HG03575 (cell line): Measurements from ENCODE around the gene AHSG.

Experiments
- ATAC-seq: cut with Tn5 transposase; IDR thresholded peaks from one replicate; pipeline ENCODE4 v1.9.1; 2021; ENCODE audit not compliant: unreplicated experiment, insufficient number of reproducible peaks, low FRiP score; ENCODE audit errors: extremely low read depth

AHSG gene

DNA sequence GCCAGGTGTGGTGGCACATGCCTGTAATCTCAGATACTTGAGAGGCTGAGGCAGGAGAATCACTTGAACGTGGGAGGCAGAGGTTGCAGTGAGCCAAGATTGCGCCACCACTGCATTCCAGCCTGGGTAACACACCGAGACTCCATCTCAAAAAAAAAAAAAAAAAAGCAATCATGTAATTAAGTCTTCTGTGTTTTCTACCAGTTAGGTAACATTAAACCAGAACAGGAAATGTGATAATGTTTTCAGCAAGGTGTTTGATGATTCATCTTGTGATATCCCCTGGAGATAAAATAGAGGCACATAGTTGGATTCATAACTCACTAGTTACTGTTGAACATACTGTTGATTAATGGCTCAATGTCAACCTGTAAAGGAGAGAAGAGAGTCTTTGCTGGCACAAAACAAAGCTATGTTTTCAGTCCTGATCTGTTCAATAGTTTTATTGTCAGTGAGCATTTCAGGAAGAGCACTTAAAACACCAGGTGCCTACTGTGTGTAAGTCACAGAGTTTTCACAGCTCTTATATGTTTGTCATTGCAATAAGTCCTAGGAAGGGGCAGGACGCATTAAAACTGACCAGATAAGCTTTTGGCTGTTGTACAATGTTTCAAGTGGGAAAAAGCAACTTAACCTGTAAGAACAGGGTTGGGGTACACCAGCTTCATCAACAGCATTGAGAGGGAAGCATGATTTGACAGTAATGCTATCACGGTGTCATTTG, 22.8 kb upstream of the AHSG start:
- ATAC-seq, result no peak

DNA sequence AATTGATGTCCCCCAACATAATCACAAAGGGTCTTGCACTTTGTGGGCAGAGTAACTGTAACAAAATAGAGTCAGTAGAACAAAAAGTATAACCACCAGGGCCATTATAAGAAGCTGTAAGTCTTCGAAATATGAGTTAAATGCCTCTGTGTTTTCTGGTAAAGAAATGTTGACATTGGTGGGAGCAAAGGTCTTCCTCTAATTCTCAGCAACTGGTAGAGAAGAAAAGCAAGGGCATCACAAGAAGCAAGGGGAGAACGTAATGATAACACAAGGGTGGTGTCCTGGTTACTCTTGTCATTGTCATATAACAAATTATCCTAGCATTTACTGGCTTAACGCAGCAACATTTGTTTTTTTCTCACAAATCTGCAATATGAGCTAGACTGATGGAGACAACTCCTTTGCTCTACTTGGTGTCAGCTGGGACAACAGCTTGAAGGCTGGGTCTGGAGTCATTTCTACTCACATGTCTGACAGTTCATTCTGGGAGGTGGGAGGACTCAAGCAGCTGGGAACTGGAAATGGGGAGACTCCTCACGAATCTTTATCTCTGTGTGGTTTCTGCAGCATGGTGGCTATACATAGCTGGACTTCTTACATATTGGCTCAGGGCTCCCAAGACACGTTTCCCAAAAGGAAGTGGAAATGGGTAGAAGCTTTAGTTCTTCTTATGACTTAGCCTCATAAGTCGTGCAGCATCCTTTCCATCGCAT, 22.1 kb upstream of the AHSG start:
- no peak for ATAC-seq

DNA sequence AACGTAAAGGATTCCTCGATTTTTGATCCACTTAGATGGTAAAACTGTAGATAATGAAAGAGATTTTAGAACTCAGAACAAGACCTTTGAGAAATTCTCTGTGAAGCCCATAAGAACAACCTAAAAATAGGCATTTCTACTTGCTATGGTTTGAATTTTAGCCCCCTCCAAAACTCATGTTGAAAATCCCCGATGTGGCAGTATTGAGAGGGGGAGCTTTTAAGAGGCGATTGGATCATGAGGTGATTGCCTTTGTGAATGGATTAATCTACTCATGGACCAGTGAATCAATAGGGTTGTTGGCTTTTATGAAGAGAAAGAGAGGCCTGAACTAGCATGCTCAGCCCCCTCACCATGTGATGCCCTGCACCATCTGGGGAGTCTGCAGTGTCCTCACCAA, 20.2 kb upstream of the AHSG start:
- no peak for ATAC-seq

DNA sequence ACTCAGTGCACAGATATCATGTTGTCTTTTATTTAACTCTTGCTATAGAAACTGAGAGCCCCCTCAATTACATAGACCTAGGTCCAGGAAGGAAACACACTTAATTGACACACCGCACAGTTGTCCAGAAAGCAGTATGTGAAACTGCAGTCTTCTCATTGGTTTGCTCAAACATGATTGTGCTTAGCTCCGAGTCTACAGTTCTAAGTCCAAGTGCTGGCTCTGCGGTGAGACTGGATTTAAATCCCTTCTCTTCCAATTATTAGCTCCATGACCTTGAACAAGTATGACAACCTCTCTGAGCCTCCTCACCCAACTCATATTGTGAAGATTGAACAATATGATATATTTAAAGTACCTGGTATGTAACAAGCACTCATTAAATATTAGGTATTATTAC, 19.0 kb upstream of the AHSG start:
- ATAC-seq, result no peak

DNA sequence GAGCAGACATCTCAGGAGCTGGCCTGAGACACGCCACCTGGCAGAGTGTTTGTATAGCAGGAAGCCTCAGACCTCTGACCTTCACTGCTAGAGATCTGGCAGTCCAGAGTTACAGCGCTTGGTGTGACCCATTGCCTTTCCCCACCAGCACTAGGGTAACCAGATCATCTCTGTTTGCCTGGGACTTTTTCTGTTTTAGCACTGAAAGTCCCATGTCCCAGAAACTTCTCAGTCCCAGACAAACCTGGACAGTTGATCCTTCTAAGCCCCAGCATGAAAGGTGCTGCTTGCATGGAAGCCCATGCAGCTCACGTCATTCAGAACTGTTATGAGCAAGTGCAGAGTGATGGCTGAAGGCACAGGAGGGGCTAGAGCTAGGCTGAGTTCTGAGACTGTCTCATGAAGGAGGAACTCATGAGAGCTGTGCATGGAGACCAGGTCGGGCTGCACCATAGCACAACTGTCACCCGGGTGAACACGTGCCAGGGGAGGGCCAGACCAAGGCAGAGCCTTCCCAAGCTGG, 18.2 kb upstream of the AHSG start:
- no peak for ATAC-seq

DNA sequence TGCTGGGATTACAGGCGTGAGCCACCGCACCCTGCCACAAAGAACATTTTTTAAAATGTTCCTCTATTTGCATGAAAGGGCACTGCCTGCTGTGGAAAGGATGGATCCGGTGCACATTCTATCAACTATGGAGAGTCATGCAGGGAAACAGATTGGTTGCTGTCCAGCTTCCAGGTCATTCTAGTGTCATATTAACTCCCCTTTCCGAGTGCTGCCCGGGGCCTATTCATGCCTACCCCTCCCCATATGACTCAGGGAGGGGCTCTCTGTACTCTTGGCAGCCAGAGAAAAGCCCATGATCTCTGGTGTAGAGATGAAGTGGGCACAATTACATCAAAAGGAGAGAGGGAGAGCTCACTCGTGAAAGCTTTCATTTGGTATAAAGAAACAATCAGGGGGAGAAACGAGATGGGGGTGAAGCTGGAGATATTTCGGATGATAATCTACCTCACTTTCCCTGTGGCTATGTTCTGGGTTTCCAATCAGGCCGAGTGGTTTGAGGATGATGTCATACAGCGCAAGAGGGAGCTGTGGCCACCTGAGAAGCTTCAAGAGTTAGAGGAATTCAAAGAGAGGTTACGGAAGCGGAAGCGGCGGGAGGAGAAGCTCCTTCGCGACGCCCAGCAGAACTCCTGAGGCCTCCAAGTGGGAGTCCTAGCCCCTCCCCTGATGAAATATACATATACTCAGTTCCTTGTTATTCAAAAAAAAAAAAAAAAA, 16.1 kb upstream of the AHSG start:
- ATAC-seq, result no peak

DNA sequence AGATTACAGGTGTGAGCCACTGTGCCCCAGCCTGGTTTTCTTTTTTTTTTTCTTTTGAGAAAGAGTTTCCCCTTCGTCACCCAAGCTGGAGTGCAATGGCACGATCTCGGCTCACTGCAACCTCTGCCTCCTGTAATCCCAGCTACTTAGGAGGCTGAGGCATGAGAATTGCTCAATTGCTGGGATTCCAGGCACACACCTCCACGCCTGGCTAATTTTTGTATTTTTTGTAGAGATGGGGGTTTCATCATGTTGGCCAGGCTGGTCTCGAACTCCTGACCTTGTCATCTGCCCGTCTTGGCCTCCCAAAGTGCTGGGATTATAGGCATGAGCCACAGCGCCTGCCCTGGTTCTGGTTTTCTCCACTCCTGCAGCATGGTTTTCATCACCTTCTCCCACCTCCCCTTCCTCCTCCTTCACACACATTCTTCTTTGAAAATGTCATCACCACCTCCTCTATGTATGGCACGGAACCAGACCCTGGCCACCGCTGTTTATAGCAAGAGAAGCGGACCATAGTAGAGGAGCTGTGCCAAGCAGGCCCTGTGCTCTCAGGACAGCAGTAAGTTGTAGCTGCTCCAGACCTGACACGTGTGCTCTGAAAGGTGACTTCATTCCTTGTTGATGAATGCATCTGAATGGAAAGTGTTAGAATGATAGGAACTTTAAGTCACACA, 14.6 kb upstream of the AHSG start:
- no peak for ATAC-seq

DNA sequence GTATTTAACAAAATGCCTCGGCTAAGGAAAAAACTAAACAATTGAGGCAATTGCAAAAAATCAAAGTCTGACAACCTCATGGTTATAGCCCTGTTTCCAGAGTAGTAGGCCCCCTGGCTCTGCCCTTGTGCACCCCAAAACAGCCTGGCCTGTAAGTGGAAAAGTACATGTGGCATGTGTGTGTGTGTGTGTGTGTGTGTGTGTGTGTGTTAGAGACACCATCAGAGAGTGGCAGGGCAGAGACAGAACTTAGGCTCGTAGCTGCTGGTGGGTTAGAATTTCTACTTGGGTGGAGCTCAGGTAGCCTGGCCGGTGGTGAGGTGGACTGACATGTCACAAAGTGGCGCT, 14.1 kb upstream of the AHSG start:
- ATAC-seq, result no peak

DNA sequence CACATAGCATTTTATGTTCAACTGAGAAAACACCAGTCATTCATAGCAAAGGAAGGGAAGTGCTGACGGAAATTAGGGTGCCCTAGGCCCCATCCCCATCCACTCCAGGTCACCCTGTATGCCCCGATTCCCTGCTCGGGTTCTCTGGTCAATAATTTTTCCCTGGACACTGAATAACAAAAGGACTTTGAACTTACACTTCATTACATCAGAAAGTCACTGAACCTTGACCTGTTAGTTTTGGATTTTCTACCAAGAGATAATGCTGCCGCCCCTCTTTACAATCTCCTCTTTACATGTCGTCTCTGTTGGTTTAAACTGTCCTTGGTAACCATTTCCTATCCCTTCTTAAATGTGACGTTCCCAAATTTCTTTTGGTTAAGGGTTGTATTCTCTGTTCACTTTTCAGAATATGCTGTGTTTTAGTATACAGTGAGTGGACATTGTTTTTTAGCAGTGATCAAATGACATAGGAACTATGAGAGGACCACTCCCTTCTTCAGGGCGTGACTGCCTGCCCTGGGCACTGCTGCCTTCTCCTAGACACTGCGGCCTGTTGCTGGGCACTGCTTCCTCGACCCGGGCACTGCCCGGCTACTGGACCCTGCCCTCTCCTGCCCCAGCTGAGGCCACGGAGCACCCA, 13.6 kb upstream of the AHSG start:
- no peak for ATAC-seq

DNA sequence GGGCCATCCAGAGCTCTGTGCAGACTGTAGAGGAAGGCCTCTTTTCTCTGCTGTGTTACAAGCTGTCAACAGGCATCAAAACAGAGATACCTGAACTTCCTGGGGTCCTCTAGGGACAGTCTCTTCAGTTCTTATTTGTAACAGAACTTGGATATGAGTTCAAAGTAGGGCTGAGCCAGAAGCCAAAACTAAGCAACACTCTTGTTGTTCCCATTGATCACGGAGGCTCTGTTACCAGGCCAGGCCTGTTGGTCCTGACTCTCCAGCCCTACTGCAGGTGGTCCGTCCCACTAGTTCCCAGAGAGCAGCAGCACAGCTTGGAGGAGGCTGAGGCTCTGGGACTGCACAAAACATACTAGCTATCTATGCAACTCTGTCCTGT, 13.1 kb upstream of the AHSG start:
- ATAC-seq, result no peak

DNA sequence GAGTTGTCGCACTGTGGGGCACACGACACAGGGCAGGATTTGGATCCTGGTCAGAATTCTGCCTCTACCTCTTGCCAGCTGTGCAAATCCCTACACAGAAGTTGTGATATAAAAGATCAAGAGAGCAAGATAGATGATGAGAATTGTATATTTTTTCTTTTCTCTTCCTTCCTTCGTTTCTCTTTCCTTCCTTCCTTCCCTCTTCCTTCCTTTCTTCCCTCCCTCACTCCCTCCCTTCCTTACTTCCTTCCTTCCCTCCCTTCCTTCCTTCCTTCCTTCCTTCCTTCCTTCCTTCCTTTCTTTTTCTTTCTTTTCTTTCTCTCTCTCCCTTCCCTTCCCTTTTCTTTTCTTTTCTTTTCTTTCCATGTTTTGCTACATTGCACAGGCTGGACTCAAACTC, 12.0 kb upstream of the AHSG start:
- no peak for ATAC-seq

DNA sequence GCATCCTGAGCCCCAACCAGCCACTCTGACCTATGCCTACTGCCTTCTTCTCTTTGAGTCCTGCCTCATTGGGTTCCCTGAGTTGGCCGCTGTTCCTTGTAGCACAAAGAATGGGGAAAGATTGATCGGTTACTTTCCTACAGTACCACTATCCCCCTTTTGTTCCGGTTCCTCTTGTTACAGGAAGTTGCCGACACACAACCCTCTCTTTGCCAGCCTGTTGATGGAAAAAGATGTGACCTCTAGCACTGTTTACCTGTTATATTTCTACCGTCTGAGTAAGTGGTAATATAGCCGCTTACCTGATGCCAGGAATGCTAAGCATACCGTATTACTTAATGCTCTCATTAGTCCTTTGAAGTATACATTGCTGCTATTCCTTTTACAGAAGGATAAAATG, 9.7 kb upstream of the AHSG start:
- ATAC-seq, result no peak

DNA sequence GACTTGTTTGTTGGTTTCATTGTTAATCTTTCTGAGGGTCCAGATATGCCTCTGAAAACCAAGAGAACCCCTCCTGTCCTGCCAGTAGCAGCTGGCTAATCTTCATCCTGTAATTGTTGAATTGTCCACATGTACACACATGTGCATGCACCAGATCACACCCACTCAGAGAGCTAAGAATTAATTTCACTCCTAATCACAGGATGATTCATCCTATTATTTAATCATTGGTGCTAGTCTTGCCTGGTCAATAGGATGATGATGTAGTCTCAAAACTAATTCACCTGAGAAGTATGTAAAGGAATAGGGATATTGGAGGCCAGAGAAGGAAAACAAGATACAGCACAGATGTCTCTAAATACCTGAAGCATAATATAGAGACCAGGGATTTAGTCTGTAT, 7.8 kb upstream of the AHSG start:
- ATAC-seq, result no peak

DNA sequence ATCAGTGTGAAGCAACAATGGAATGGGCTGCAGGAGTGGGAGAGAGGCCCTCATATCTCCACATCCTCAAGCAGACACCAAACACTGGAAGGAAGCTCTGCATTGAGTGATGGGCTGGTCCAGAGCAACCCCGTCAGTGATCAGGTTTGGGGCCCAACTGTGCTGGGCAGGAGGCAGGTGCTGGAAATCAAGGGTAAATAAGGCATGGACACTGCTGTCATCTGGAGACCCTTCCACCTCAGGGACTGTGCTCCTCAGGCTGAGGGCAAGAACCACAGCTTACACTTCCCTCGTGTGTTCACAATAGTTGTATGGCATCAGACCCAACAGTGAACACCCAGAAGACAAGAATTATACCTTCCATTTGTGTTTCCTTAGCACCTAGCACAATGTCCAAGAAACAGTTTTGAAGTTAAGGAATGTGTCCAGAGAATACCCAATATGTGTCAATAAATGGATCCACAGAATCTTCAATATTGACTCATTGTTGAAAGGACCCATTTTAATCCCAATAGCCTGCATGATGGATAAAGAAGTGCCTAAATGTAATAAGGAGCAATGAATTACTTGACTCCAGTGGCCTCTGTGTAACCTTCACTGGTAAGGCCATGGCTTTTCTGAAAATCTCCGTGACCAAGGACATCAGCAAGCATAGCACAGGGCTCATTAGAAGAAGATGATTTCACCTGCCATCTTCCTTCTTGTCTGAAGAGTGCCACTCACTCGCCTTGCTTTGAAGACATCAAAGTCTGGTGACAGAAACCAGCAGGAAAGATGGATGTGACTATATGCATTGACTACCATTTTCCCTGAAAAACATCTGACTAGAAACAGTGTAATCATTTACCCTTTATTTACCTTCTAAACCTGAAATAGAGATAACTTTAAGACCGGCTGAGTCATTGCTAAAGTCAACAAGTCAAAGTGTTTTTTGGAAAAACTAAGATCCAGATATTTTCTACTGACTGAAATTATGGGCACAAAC, 7.0 kb upstream of the AHSG start:
- no peak for ATAC-seq

DNA sequence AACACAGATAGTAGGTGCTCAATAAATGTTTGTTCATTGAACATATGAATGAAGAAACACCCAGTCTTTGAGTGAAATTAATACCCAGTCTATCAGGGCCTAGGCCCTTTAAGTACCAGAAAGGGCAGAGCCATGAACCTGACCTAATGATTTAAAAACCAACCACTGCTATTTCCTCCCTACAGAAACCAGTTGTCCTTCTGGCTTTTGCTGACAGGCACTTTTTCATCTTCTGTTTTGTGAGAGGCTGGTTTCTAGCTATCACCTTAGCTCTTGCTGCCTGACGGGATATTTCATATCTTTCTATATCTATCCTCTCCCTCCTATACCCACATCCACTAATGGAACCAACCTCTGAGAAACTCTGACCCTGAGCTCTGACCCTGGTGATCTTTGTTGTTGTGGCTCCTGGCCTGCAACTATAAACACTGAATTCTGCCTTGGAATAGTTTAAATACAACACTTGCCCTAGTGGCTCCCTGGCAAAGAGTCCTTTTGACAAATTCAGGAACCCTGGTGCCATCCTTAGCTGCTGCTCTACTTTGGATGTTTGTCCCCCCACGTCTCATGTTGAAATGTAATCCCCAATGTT, 4.1 kb upstream of the AHSG start:
- no peak for ATAC-seq

DNA sequence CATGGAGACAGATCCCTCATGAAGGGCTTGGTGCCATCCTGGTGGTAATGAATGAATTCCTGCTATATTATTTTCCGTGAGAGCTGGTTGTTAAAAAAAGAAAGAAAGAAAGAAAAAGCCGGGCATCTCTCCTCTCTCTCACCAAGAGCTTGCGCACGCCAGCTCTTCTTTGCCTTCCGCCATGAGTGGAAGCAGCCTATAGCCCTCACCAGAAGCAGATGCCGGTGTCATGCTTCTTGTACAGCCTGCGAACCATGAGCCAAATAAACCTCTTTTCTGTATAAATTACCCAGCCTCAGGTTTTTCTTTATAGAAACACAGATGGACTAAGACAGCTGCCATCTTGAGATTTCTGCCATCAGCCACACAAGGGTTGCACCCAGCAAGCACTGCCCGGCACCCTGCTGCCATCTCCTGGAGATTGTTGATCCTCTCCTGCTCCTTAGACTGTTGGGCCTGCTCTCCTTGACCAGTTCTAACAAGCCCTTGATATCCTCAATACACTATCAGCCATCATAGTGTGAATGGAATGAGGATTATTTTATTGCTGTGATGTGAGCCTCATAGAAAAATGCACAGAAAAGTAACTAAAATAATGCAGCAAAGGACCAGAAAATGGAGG, 3.5 kb upstream of the AHSG start:
- no peak for ATAC-seq

DNA sequence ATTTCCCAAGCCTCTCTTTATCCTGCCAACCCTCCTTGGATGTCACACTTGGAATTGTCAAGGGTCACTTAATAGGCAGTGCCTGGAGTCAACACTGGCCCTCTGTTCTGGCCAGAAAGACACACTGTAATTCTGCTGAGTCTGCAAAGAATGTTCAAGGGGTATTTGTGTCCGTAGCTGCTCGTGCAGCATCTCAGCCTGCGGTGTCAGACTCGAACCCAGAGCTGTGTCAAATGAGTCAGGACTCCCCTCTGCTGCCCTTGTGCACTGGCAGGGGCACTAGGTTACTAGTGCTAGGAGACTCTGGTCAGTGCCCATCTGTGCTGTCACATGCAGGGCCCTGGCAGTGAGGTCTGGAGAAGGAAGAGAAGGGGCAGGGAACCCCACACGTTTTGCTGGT, 795 bp upstream of the AHSG start:
- ATAC-seq, result no peak
